ENCODE results near the gene HOXC13.

DNA sequence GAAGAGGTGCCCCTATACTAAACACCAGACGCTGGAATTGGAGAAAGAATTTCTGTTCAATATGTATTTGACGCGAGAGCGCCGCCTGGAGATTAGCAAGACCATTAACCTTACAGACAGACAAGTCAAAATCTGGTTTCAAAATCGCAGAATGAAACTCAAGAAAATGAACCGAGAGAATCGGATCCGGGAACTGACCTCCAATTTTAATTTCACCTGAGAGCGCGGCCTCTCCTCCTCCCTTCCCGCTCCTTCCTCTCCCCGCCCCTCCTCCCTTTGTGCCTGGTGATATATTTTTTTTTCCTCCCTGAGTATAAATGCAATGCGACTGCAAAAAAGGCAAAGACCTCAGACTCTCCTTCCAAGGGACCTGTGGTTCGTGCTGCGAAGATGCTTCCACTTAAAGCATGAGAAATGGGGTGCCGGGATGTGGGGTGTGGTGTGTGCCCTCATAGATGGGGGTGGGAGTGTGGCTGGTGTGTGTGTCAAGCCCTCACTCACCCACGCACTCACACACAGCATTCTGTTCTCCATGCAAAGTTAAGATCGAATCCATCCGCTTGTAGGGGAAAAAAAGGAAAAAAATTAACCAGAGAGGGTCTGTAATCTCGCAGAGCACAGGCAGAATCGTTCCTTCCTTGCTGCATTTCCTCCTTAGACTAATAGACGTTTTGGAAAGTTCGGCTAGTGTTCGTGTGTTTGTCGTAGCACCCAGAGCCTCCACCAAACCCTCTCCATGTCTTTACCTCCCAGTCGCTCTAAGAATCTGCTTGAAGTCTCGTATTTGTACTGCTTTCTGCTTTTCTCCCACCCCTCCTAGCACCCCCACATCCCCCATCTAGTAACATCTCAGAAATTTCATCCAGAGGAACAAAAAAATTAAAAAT is 50.8 kb downstream of the HOXC13 start:
- TF ChIP-seq CTCF (IDR thresholded peaks at IDR 0.05; ENCODE audit: insufficient read depth, low read depth, low read length) (peak; percentile 20), EZH2 (IDR thresholded peaks at IDR 0.05; ENCODE audit: insufficient read depth, low read length) (peak; percentile 16)
